Femur (tissue), 1 donor: Measurements from ENCODE around the gene RFX1.
"Not testable (repeated sequence)": the region's sequence is repeated elsewhere in the genome, so short reads cannot be mapped to it uniquely, and the experiment has no call there.

Source experiments
- DNase-seq: peaks from one replicate; pipeline ENCODE4 v3.0.0-alpha.2; 2017

Gene RFX1

GRCh38 chr19:13978351-13979243 lies 27.5 kb downstream of the RFX1 start:
- peak; percentile 95 for DNase-seq

- DNase-seq, result no peak
Measured at GRCh38 chr19:13977803-13978202, 28.3 kb downstream of the RFX1 start.

GRCh38 chr19:13976446-13976845 lies 29.7 kb downstream of the RFX1 start:
- no peak for DNase-seq

- no peak for DNase-seq
Measured at GRCh38 chr19:13975870-13976269, 30.2 kb downstream of the RFX1 start.

- no peak for DNase-seq
Measured at GRCh38 chr19:13974073-13974472, 32.0 kb downstream of the RFX1 start.

- DNase-seq, result not testable (repeated sequence)
Measured at GRCh38 chr19:13973479-13973878, 32.6 kb downstream of the RFX1 start.

GRCh38 chr19:13972368-13973155 lies 33.6 kb downstream of the RFX1 start:
- DNase-seq, result no peak

GRCh38 chr19:13971868-13972267 lies 34.3 kb downstream of the RFX1 start:
- not testable (repeated sequence) for DNase-seq

- peak; percentile 25 for DNase-seq
Measured at GRCh38 chr19:13969897-13970296, 36.2 kb downstream of the RFX1 start.

GRCh38 chr19:13968999-13969398 lies 37.1 kb downstream of the RFX1 start:
- DNase-seq, result no peak

GRCh38 chr19:13968383-13968935 lies 37.7 kb downstream of the RFX1 start:
- DNase-seq, result no peak

GRCh38 chr19:13967206-13967605 lies 38.9 kb downstream of the RFX1 start:
- not testable (repeated sequence) for DNase-seq

GRCh38 chr19:13966684-13967128 lies 39.4 kb downstream of the RFX1 start:
- no peak for DNase-seq

- DNase-seq, result no peak
Measured at GRCh38 chr19:13965926-13966683, 40.0 kb downstream of the RFX1 start.

GRCh38 chr19:13965377-13965896 lies 40.7 kb downstream of the RFX1 start:
- DNase-seq, result no peak

- no peak for DNase-seq
Measured at GRCh38 chr19:13964776-13965175, 41.3 kb downstream of the RFX1 start.

GRCh38 chr19:13963603-13964105 lies 42.5 kb downstream of the RFX1 start:
- no peak for DNase-seq

- DNase-seq, result peak; percentile 80
Measured at GRCh38 chr19:13962699-13963602, 43.2 kb downstream of the RFX1 start.

- DNase-seq, result peak; percentile 71
Measured at GRCh38 chr19:13961826-13962698, 44.1 kb downstream of the RFX1 start.
